Body of pancreas (tissue), 4 donors: ENCODE measurements around the gene ZSCAN2. TPM values are rescaled to one million over a fixed set of nuclear protein-coding genes. Genes with fewer than 3 reads are reported as not detected.

ENCODE experiments used
- ATAC-seq: fragments of 150-250 bp; one replicate; pipeline ENCODE4 v1.9.1; 2016
- DNase-seq, 4 donors: peaks; one replicate each; pipeline ENCODE4 v3.0.0-alpha.2; 2019
- H3K27ac ChIP-seq, 4 donors: fragments of 200-600 bp; sonication (generic); 1 replicate in 3 of 4; 2 replicates in 1 of 4; pipeline versions ENCODE4 v1.5.1 to v1.6.1; 2016 to 2019; ENCODE audit warnings: mild to moderate bottlenecking in 1 of 4, mixed read lengths in 1 of 4, moderate library complexity in 1 of 4
- H3K27me3 ChIP-seq, 2 donors: fragments of 200-600 bp; sonication (generic); one replicate each; pipeline ENCODE4 v1.6.0; 2016; ENCODE audit warnings: mild to moderate bottlenecking in 1 of 2
- H3K36me3 ChIP-seq, 2 donors: fragments of 200-600 bp; sonication (generic); replicated peaks in 1 of 2; 2 replicates each; pipeline ENCODE4 v1.5.1; 2016; ENCODE audit warnings: low read depth in 2 of 2; ENCODE audit not compliant: insufficient read depth in 1 of 2
- H3K4me1 ChIP-seq: fragments of 200-600 bp; sonication (generic); one replicate; pipeline ENCODE4 v1.6.0; 2016
- H3K4me3 ChIP-seq, 2 donors: fragments of 200-600 bp; sonication (generic); 1 replicate in 1 of 2; 2 replicates in 1 of 2; pipeline ENCODE4 v1.5.1; 2016 to 2019
- H3K9me3 ChIP-seq, 3 donors: fragments of 200-600 bp; sonication (generic); 1 replicate in 2 of 3; 2 replicates in 1 of 3; pipeline ENCODE4 v1.5.1; 2016
- CTCF ChIP-seq, 7 experiments: fragments of 450-650 bp in 4 of 7; fragments of 200-600 bp in 3 of 7; sonication (generic) in 3 of 7; IDR thresholded peaks; one replicate each; pipeline ENCODE4 v1.5.1; 2016 to 2019; ENCODE audit warnings: antibody characterized with exemption in 7 of 7
- POLR2A ChIP-seq, 3 donors: fragments of 450-650 bp; IDR thresholded peaks; one replicate each; pipeline ENCODE4 v1.6.1; 2016; ENCODE audit warnings: antibody characterized with exemption in 3 of 3, mild to moderate bottlenecking in 2 of 3
- WGBS, 2 donors: methylation state at CpG; one replicate each; pipeline ENCODE4 v1.1.5; 2017; 5-methylcytosine and 5-hydroxymethylcytosine counted together
- intact Hi-C: fragments of 100-400 bp; cut with DNase I; formaldehyde crosslinking; loops from one replicate; pipeline ENCODE4 v1.15.1; 2023
- total RNA-seq, 2 donors: library from RNA; depleted of rRNA; stranded (reverse); fragments of >200 nt; gene quantifications; one replicate each; pipeline ENCODE4 v1.1.0, GENCODE V29; 2016

Gene ZSCAN2
- total RNA-seq, 2 donors from 2014 or later: 13.5 TPM

GRCh38 chr15:84594617-84595290, 6.1 kb upstream of the ZSCAN2 start:
- no peak overlapping the region for H3K27ac ChIP-seq
- peaks cover 1% of the 10 kb centered on the region for H3K4me1 ChIP-seq
- TF ChIP-seq POLR2A (IDR thresholded peaks at IDR 0.05) (no peak), CTCF (IDR thresholded peaks at IDR 0.05) (no peak)
- 60 to 68% methylated on average over 3 of the region's 3 CpGs for WGBS, 2 donors
- H3K27me3 ChIP-seq: no peaks in the 10 kb centered on the region
- H3K9me3 ChIP-seq: no peaks in the 10 kb centered on the region
- no peak overlapping the region for H3K4me3 ChIP-seq
- H3K36me3 ChIP-seq: no peaks in the 10 kb centered on the region
- intact Hi-C loops: loop anchor here (10.0 kb wide), 2 partner anchors 50 to 330 kb away; no protein-coding TSS in a partner anchor
- DNase-seq: no peak
- ATAC-seq: no peak

GRCh38 chr15:84595660-84596059, 5.1 kb upstream of the ZSCAN2 start:
- H3K4me3 ChIP-seq: no peak overlapping the region
- ATAC-seq (no peak), DNase-seq (peak in 1 of 4 donors; percentile 31)
- H3K9me3 ChIP-seq: no peaks in the 10 kb centered on the region
- H3K36me3 ChIP-seq: no peaks in the 10 kb centered on the region
- intact Hi-C loops: loop anchor here (10.0 kb wide), 2 partner anchors 49 to 329 kb away; no protein-coding TSS in a partner anchor
- TF ChIP-seq CTCF (IDR thresholded peaks at IDR 0.05) (no peak), POLR2A (IDR thresholded peaks at IDR 0.05) (no peak)
- peaks cover 4% of the 10 kb centered on the region for H3K4me1 ChIP-seq
- WGBS, 2 donors: 70 to 100% methylated on average over 1 to 2 of the region's 2 CpGs
- no peaks in the 10 kb centered on the region for H3K27me3 ChIP-seq
- H3K27ac ChIP-seq: no peak overlapping the region

GRCh38 chr15:84597296-84597695, 3.5 kb upstream of the ZSCAN2 start:
- DNase-seq: no peak
- Histone ChIP-seq H3K27ac (no peak overlapping the region), H3K27me3 (no peaks in the 10 kb centered on the region), H3K4me1 (peaks cover 8% of the 10 kb centered on the region), H3K9me3 (no peaks in the 10 kb centered on the region), H3K4me3 (no peak overlapping the region), H3K36me3 (no peaks in the 10 kb centered on the region)
- TF ChIP-seq POLR2A (IDR thresholded peaks at IDR 0.05) (no peak), CTCF (IDR thresholded peaks at IDR 0.05) (no peak)
- intact Hi-C loops: loop anchor here (10.0 kb wide), 2 partner anchors 48 to 328 kb away; no protein-coding TSS in a partner anchor
- 54 to 55% methylated on average over 3 of the region's 3 CpGs for WGBS, 2 donors
- no peak for ATAC-seq

- no peaks in the 10 kb centered on the region for H3K27me3 ChIP-seq
- 62 to 81% methylated on average over 2 of the region's 2 CpGs for whole genome bisulfite sequencing, 2 donors
- no peak overlapping the region for H3K4me3 ChIP-seq
- peak overlapping the region in 1 of 4 donors; percentile 65 for H3K27ac ChIP-seq
- ATAC-seq (no peak), DNase-seq (peak in 1 of 4 donors; percentile 36)
- H3K36me3 ChIP-seq: no peaks in the 10 kb centered on the region
- no peak for TF ChIP-seq POLR2A (IDR thresholded peaks at IDR 0.05)
- no peak for TF ChIP-seq CTCF (IDR thresholded peaks at IDR 0.05)
- intact Hi-C loops: loop anchor here (10.0 kb wide), 2 partner anchors 47 to 327 kb away; no protein-coding TSS in a partner anchor
- peaks cover 16% of the 10 kb centered on the region for H3K4me1 ChIP-seq
- H3K9me3 ChIP-seq: no peaks in the 10 kb centered on the region
These were observed 2.6 kb upstream of the ZSCAN2 start for GRCh38 chr15:84598250-84598649.
